IPS-18c (cell line): ENCODE measurements around the gene RASL12.
A peak's percentile ranks its signal among the peaks of the same experiment; 100 is the strongest.

ENCODE experiments used
- H3K4me3 ChIP-seq: 2 replicates; pipeline ENCODE4 v1.7.0; 2013; ENCODE audit warnings: low read depth, mild to moderate bottlenecking, low read length, moderate library complexity; ENCODE audit not compliant: insufficient read depth
- H3K9me3 ChIP-seq: one replicate; pipeline ENCODE4 v1.6.1; 2013; ENCODE audit warnings: mild to moderate bottlenecking, low read length, moderate library complexity; ENCODE audit not compliant: control insufficient read depth, insufficient read depth

RASL12 gene

GRCh38 chr15:65066635-65067316, 1.0 kb downstream of the RASL12 start:
- Histone ChIP-seq H3K4me3 (peak overlapping the region; percentile 69), H3K9me3 (no peaks in the 10 kb centered on the region)

- Histone ChIP-seq H3K4me3 (no peak overlapping the region), H3K9me3 (no peaks in the 10 kb centered on the region)
Observed at GRCh38 chr15:65066001-65066634, 1.7 kb downstream of the RASL12 start.

- Histone ChIP-seq H3K9me3 (peaks cover 2% of the 10 kb centered on the region), H3K4me3 (no peak overlapping the region)
Observed at GRCh38 chr15:65062726-65063125, 5.1 kb downstream of the RASL12 start.

- no peak overlapping the region for H3K4me3 ChIP-seq
- peaks cover 2% of the 10 kb centered on the region for H3K9me3 ChIP-seq
Observed at GRCh38 chr15:65062061-65062460, 5.7 kb downstream of the RASL12 start.

- Histone ChIP-seq H3K4me3 (no peak overlapping the region), H3K9me3 (peaks cover 2% of the 10 kb centered on the region)
Observed at GRCh38 chr15:65060641-65061397, 7.0 kb downstream of the RASL12 start.

- peaks cover 2% of the 10 kb centered on the region for H3K9me3 ChIP-seq
Observed at GRCh38 chr15:65059931-65060596, 7.7 kb downstream of the RASL12 start.

GRCh38 chr15:65059369-65059750, 8.4 kb downstream of the RASL12 start:
- peaks cover 2% of the 10 kb centered on the region for H3K9me3 ChIP-seq
- no peak overlapping the region for H3K4me3 ChIP-seq

More at GRCh38 chr15:65059931-65060596, 7.7 kb downstream of the RASL12 start:
- no peak overlapping the region for H3K4me3 ChIP-seq

- peaks cover 2% of the 10 kb centered on the region for H3K9me3 ChIP-seq
- no peak overlapping the region for H3K4me3 ChIP-seq
Observed at GRCh38 chr15:65058394-65059368, 9.1 kb downstream of the RASL12 start.

GRCh38 chr15:65057549-65057940, 10.2 kb downstream of the RASL12 start:
- Histone ChIP-seq H3K4me3 (no peak overlapping the region), H3K9me3 (peaks cover 2% of the 10 kb centered on the region)

- Histone ChIP-seq H3K9me3 (peaks cover 2% of the 10 kb centered on the region), H3K4me3 (no peak overlapping the region)
Observed at GRCh38 chr15:65056868-65057548, 10.8 kb downstream of the RASL12 start.

GRCh38 chr15:65056106-65056505, 11.7 kb downstream of the RASL12 start:
- H3K9me3 ChIP-seq = peaks cover 2% of the 10 kb centered on the region
- no peak overlapping the region for H3K4me3 ChIP-seq

- Histone ChIP-seq H3K9me3 (peaks cover 2% of the 10 kb centered on the region), H3K4me3 (no peak overlapping the region)
Observed at GRCh38 chr15:65055201-65055870, 12.5 kb downstream of the RASL12 start.

- peaks cover 2% of the 10 kb centered on the region for H3K9me3 ChIP-seq
- no peak overlapping the region for H3K4me3 ChIP-seq
Observed at GRCh38 chr15:65054333-65055200, 13.2 kb downstream of the RASL12 start.

- no peak overlapping the region for H3K4me3 ChIP-seq
- H3K9me3 ChIP-seq = peaks cover 2% of the 10 kb centered on the region
Observed at GRCh38 chr15:65052956-65053355, 14.8 kb downstream of the RASL12 start.

GRCh38 chr15:65051266-65051665, 16.5 kb downstream of the RASL12 start:
- Histone ChIP-seq H3K4me3 (no peak overlapping the region), H3K9me3 (no peaks in the 10 kb centered on the region)
